ENCODE data around the gene NEURL1.
"Not testable (repeated sequence)": the region's sequence is repeated elsewhere in the genome, so short reads cannot be mapped to it uniquely, and the experiment has no call there.

Gene NEURL1

DNA sequence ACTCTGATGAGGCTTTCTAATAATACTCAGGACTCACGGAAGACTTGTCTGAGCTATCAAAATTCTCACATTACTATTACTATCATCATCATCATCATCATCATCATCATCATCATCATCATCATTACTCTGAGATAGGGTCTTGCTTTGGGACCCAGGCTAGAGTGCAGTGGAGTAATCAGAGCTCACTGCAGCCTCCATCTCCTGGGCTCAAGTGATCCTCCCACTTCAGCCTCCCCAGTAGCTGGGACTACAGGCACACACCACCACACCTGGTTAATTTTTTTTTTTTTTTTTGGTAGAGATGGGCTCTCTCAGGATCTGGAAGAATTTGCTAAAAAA lies 112.6 kb downstream of the NEURL1 start:
- DNase-seq (ENCODE audit: low read depth in 2 of 2) = not testable (repeated sequence)

DNA sequence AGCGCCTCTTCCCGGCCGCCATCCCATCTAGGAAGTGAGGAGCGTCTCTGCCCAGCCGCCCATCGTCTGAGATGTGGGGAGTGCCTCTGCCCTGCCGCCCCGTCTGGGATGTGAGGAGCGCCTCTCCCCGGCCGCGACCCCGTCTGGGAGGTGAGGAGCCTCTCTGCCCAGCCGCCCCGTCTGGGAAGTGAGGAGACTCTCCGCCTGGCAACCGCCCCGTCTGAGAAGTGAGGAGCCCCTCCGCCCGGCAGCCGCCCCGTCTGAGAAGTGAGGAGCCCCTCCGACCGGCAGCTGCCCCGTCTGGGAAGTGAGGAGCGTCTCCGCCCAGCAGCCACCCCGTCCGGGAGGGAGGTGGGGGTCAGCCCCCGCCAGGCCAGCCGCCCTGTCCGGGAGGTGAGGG lies 113.5 kb downstream of the NEURL1 start:
- not testable (repeated sequence) for DNase-seq (ENCODE audit: low read depth in 2 of 2)

DNA sequence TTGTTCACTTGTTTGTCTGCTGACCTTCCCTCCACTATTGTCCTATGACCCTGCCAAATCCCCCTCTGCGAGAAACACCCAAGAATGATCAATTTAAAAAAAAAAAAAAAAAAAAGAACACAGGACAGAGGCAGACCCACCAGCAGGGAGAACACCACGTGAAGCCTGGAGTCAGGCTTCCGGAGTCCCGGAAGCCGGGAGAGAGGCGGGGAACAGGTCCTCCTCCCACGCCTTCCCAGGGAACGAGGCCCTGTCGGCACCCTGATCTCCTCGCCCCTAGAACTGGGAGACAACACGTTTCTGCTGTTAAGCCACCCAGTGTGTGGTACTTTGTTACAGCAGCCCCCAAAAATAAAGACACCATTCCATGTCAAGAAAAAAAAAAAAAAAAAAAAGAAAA lies 114.6 kb downstream of the NEURL1 start:
- not testable (repeated sequence) for DNase-seq (ENCODE audit: low read depth in 2 of 2)

DNA sequence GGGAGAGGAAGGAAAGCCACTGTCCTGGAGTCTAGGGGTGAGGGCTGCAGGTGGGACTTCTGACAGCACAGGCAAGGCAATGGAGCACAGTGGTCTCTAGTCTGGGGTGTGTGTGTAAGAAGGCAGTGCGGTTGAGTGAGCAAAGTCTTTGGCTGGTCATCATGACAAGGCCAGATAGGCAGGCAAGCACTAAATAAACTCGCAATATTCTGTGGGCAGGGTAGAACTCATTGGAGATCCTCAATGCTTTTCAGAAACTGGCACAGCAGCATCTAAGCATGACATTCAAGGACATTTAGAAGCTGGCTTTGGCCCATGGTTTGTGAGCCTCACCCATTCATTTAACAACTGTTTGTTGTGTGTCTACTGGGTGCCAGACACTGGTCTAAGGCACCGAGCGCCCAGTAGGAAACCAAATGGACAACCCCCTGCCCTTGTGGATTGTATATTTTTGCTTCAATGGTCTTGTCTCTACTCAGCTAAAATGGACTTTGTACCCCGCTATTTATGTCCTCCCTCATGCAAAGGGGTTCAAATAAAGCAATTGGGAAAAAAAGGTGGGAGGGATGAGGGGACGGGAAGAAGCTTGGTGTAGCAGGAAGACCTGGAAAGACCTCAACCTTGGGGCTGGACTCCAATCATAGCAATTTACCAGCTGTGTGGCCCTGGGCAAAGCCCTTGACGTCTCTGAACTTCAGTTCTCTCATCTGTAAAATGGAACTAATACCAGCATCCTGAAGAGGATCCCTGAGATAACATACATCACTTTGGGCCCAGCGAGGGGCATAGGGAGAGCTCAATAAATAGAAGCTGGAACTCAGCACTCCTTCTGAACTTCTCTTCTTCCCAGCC lies 116.0 kb downstream of the NEURL1 start:
- no peak for DNase-seq (ENCODE audit: low read depth in 2 of 2)

DNA sequence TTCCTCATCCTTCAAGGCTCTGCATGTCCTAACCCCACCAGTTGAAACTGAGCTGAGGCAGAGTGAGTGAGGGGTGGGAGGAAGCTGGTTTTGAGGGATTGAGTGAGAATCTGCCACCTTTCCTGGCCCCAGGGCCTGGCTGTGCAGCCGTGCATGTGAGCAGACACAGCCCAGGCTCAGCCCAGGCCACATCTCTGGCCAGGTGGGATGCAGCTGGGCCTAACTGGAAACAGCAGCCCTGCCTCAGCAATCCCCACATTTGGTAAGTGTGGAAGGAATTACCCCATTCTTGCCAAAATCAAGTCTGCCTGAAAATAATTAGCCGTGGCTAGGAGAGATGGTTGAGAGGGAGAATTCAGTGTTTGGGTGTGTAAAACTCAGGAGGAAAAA lies 116.6 kb downstream of the NEURL1 start:
- no peak for DNase-seq (ENCODE audit: low read depth in 2 of 2)

DNA sequence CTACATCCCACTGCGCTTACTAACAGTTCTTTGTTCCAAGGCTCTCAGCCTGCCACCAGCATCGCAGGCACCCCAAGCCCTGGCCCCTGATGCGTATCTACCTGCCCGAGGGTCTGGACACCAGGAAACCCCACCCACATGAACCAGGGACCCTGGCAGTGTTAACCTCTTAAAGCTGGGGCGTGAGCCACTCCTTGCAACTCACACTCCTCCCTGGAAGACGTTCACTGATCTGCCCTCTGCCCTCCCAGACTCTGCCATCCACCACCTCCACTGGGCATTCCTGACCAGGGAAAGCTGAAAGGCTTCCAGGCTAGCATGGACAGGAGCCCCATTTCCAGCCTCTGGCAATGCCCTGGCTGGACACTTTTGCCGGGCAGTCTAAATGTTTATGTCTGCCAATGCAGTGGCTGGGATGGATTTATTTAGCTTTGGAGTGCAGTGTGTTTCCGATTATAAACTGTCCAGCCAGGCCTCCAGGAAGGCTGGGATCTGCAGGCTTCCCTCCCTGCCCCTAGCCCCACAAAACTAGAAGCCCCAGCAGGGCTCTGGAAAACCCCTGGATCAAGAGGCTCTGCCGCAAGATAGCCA lies 117.5 kb downstream of the NEURL1 start:
- DNase-seq (ENCODE audit: low read depth in 2 of 2) = no peak

DNA sequence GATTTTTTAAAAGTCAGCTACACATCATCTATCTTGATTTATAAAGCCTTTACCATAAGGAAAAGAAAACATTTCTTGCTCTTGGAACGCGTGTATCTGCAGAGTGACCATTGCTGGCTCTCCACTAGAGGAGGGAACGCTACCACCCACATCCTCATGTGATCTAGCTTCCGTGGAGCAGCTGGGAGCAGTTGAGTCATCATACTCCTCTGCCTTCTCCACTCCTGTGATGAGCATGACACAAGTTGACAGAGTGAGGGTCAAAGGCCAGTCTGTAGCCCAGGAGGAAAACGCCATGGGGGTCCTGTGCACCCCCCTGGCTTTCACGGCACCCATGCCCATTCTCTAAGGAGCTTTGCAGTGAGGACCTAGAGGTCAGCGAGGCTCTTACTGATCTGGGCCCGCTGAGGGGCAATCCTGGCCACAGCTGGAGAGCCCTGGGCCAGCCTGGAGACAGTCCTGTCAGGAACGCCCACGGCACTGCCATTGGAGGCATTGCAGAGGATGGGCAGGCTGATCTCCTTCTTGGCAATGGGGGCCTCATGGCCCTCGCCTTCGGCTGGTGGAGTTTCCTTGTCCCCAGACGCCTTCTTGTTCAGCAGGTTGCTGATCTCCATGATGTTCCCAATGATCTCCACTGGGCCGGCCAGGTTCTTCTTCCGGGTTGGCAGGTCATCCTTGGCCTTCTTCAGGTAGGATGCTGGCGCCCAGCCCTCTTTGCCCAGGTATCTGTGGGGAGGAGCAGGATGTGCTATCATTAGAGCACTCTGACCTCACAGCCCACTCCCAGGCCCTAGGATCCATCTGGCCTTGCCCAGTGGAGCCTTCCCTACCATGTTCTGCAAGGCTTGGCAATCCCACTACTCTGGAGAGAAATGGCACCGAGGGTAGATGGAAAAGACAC lies 119.2 kb downstream of the NEURL1 start:
- DNase-seq (ENCODE audit: low read depth in 2 of 2) = no peak

DNA sequence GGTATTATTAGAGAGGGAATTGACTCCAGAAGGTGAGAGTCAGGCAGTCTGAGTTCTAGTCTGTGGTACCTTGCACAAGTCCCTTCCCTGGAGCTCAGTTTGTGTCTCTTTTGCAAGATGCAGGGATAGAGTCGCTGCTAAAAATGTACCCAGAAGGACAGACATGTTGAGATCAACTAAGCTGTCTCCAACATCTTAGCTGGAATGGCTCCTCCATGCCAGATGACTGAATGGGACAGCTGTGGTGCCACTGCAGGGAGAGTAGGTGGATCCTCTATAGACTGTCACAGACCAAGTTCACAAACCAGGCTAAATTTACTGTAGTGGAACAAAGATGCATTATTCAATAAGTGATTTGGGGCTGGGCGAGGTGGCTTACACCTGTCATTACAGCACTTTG lies 120.1 kb downstream of the NEURL1 start:
- no peak for DNase-seq (ENCODE audit: low read depth in 2 of 2)

DNA sequence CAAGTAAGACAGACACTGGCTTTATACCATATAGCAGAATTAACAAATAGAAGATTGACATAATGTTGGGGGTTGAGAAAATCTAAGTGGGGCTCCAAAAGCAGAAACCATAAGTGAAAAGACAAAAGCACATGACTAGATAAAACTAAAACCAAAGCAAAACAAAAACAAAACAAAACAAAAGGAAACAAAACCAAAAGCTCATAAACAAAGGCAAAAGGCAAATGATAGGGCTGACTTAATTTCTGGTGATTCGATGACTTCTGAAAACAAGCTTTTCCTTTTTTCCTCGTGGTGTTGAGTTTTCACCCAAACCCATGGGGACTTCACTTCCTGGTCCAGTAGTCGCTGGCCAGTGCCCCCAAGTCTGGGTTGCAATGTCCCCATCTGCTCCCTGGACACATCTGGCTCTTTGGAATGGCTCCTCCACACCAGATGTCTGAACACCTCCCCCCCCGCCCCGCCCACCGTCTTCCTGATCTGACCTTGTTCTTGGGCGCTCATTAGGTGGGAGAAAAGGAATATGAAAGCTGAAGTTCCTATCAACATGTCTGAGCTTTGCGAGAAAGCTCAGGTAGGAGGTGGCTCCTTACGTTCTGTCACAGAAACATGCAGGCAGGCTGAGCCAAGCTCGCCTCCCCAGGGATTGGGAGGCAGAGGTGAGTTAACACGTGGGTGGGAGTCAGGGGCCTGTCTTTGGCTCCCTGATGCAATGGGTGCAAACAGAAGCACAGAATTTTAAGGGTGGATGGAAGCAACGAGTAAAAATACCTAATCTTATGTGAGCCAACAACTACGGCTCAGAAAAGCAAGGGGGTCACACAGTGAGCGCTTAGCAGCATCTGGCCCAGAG lies 121.0 kb downstream of the NEURL1 start:
- DNase-seq (ENCODE audit: low read depth in 2 of 2) = no peak

DNA sequence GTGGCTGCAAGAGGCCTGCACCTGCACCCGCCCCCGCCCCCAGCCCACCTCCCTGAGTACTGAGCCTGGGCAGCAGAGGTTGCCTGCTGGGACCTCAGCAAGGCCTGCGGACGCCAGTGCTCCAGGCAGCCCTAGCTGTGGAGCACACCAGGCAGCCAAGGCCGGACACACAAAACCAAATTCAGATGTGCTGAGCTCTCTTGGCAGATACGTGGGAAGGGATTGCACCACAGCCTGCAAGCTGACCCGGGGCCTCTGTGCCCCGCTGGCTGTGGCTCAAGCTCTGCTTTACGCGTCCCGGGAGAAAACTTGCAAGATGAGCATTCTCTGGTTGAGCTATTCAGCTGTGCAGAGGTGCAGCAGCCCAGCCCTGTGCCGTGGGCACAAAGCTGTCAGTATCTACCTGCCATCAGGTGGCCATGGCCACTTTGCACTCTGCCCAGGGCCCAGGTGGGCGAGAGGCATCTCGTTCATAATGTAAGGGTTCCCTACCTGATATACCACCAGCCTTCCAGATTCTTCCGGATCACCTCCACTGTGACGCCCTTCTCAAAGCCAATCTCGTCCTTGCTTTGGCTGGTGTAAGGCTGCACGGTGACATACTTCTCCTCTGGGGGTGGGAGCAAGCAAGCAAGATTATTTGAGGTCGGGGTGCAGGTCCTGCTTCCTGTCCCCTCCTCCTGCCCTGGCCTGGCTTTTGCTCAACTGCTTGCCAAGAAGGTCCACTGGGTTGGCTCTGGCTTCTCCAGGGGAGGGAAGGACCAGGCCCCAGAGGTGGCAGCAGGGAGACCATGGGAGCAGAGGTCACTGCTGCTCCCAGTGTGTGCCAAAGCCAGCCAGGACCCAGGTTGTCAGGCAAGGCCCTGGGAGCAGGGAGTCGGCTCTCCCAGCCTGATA lies 123.4 kb downstream of the NEURL1 start:
- no peak for DNase-seq (ENCODE audit: low read depth in 2 of 2)

DNA sequence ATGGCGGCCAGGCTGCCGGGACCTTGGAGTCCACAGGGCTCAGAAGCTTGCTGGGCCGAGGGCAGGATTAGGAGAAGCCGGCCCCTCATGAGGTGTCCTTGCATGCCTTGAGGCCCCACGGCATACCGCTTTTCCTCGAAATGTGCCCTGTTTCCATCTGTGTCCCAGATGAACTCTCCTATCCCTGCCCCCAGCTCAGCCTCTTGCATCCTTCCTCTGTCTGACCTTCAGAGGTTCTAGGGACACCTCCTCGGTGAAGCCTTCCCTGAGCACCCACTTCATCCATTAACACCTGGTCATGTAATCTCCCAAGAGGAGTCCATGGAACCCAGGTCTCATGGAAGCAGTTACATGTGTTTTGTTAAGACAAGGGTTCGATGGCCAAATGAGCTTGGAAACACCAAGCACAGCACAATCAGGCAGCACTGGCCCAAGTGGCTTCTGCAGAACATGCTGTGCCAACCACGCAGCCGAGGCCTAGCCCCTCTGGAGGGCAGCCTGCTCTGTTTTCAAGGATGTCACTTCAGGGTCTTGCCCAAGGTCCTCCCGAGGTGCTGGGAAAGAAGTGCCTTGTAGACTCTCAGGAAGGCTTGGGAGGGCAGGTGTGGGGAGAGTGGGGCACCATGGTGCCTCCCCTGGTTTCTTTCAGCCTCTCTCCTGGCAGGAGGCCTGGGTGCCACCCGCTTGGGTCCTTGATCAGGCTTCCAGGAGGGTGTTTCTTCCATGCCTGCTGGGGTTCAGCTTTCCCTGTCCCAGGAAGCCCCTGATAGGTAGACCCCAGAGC lies 124.3 kb downstream of the NEURL1 start:
- no peak for DNase-seq (ENCODE audit: low read depth in 2 of 2)

DNA sequence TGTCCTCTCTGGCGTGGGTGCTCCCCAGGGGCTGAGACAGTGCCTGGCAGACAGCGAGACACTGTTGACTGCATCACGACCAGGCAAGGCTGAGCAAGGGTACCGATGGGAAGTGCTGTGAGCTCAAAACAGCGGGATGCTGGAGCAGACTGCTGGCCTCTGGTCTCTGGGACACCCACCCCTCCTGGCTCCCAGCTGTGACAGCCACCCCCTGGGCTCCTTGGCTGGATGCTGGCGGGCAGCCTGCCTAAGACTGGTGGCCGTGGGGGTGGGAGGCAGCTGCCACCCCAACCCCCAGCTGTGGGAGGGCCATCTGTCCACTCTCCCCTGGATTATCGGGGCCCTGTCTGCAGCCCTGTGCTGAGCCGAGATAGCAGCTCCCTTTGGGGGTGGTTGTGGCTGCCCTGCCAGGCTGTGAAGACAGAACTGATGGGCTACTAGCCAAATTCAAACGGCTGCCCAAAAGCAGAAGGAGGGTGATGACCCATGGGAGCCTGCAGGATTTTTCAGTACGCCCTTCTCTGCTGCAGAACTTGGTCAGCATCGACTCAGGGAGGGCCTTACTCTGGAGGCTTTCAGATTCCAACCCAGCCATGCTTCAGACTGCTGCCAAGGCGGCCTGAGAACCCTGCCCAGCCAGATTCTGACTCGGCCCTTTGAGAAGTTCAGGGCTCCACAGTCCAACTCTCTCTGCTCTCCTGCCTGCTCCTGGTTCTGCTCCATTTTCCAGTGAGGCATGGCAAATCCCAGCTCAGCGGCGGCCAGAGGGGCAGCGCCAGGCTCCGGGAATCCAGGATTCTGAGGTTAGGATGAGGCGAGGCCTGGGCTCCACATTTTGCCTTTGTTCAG lies 125.3 kb downstream of the NEURL1 start:
- DNase-seq (ENCODE audit: low read depth in 2 of 2) = no peak

DNA sequence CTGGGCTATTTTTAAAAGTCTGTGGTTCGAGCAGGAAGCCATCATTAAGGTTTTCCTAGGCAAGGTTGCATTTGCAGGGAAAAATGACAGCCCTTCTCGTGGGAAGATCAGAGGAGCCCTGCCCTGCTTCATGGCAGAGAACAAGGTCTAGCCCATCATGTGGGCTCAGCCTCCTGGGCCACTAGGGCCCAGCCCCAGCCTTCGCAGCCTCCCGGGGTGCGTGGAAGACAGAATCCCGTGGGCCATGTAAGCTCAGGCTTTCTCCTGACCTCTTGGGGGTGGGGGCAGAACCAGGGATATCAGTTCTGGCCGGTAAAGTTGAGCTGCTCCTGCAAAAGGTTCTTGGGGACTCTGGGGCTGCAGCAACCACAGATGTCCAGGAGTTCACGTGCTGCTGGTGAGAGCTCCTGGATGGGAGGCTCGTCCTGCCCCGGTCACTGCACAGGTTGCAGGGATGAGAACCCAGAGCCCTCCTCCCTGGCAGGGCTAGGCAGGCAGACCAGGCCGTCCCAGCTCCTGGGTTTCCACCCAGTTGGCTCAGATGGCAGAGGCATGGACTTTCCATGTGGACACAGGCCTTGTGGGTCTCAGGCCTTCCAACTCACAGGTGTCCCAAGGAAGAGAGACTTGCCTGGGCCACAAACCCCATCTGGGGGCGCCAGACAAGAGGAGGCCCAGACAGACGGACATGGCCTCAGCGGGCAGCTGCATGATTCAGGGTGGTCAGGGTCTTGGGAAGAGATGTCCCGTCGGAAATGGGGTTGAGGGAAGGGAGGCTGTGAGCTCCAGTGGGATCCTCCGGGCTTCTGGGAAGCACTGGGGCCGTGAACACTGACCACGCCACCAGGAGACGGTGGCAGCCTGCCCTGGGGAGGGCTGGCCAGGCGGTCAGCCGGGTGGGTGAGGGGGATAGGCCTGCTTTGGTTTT lies 126.2 kb downstream of the NEURL1 start:
- no peak for DNase-seq (ENCODE audit: low read depth in 2 of 2)

DNA sequence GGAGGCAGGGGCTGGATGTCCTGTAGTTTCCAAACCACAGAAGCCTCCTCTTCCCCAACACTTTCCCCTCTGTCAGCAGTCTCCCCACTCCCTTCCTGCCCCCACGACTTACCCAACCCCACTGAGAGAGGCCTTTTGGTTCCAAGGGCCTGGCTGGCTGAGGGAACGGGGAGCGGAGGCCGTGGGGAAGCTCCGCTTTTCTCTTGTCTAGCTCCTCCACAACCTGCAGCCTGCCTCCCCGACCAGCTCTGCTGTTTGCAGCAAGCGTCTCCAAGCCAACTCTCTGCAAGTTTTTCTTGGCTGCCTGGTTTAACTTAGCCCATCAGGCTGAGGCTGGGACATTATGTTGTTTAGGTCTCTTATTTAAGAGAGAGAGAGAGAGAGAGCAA lies 126.8 kb downstream of the NEURL1 start:
- no peak for DNase-seq (ENCODE audit: low read depth in 2 of 2)

DNA sequence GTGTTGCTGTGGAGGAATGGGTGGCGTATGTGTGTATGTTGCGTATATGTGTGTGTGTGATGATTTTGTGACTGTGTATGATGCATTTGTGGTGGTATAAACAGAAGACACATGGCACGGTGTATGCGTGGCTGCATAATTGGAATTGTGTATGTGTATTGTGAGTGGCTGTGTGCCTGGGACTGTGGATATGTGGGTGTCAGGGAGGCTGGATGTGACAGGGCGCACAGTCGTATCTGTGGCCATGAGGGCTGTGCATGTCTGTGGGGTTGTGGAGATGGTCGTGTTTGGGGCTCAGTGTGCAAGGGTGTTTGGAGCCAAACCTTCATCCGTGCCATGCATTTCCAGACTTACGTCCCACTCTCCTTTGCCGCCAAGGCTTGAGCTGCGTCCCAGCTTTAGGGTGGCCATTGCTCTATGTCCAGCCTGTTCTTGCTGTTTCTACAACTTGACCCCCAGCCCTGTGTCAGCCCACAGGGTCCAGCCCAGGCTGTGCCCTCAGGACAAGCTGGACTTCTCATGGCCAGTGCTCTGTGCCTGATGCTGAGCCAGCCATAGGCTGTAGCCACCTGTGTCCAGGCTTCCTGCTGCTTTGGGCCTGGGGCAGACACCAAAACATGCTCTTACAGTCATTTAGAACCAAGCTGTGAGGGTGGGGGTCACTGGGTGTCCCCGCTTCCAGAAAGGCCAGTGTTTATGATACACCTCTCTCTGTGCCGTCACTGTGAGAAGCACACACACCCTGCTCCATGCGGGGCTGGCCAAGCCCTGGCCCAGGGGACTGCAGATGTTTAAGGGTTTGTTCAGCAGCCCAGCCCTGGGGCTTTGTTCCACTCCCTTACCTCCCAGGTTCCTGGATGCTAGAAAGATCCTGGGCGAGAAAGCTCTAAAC lies 127.6 kb downstream of the NEURL1 start:
- DNase-seq (ENCODE audit: low read depth in 2 of 2) = no peak

DNA sequence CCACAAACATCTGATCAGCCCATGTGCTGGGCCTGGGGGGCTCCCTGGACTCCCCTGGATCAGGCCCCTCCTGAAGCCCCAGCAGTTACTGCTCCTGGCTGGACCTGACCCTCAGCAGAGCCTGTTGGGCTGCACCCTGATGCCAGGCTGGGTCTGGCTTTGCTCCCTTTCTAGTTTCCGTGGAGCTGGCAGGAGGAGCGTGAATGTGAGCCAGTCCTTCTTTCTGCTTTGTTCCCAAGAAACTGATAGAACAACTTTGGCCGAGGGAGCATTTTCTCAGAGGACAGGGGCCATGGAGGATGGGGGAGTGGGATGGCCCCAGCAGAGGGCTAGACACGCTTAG lies 128.2 kb downstream of the NEURL1 start:
- no peak for DNase-seq (ENCODE audit: low read depth in 2 of 2)

DNA sequence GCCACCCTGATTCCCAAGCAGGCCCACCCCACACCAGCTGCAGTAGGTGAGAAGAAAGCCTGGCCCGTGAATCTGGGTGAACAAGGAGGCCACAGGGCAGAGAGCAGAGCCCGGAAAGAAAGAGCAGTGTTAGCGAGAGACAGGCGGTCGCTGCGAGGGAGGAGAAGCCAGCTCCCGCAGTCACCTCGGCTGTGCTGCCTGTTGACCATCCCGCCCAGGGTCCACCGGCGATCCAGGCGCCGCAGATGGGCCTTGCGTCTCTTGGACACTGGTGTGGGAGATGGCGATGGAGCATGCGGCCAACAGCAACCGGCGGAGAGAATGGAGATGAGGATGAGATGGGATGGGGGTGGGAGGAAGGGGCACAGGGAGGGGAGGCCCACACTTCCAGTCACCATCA lies 128.8 kb downstream of the NEURL1 start:
- no peak for DNase-seq (ENCODE audit: low read depth in 2 of 2)
